HG02840 (cell line): ENCODE results near the gene PYDC1.
A peak's percentile ranks its signal among the peaks of the same experiment; 100 is the strongest.
"Not testable (repeated sequence)": the region's sequence is repeated elsewhere in the genome, so short reads cannot be mapped to it uniquely, and the experiment has no call there.

Experiments
- ATAC-seq: cut with Tn5 transposase; IDR thresholded peaks from one replicate; pipeline ENCODE4 v1.9.1; 2021; ENCODE audit warnings: mild to moderate bottlenecking, moderate library complexity, moderate number of reproducible peaks; ENCODE audit not compliant: unreplicated experiment, low FRiP score

The PYDC1 gene

DNA sequence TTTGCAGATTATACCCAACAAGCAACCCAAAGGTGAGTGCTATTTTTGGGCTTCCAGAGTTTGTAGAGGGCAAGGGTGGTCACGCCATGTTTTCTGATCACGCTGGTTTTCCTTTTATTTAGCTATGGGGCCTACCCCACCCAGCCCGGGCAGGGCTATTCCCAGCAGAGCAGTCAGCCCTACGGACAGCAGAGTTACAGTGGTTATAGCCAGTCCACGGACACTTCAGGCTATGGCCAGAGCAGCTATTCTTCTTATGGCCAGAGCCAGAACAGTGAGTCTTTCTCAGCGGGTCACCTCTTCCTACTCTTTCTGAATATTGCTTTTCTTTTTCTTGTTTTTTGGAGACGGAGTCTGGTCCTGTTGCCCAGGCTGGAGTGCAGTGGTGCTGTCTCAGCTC lies 34.5 kb downstream of the PYDC1 start:
- no peak for ATAC-seq

DNA sequence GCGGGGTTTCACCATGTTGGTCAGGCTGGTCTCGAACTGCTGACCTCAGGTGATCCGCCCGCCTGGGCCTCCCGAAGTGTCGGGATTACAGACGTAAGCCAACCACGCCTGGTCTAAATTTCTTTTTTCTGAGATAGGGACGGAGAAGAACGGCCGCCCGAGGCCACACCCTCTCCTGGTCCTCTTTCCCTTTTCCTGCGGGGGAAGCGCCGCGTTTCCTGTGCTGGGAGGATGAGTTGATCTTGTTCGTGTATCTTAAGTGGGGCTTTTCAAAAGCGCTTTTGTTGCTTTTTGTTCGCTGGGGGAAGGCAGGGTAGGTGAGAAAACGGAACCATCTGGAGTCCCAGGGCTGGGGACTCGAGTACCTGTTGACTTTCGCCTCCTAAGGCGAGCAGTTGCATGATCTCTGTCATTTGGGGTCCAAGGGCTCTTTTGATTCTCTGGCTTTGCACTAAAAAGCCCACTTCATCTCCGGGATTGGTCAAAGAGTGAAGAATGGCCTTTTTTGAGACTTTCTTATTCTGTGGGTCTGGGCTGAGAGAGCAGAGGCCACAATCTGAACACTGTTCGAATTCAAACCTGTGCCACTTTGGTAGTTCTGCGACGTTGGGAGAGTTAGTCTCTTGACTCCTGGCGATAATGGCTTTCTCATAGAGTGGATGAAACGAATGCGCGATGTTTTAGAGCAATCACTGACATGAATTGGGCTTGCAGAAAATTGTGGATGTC lies 35.7 kb downstream of the PYDC1 start:
- ATAC-seq, result no peak

DNA sequence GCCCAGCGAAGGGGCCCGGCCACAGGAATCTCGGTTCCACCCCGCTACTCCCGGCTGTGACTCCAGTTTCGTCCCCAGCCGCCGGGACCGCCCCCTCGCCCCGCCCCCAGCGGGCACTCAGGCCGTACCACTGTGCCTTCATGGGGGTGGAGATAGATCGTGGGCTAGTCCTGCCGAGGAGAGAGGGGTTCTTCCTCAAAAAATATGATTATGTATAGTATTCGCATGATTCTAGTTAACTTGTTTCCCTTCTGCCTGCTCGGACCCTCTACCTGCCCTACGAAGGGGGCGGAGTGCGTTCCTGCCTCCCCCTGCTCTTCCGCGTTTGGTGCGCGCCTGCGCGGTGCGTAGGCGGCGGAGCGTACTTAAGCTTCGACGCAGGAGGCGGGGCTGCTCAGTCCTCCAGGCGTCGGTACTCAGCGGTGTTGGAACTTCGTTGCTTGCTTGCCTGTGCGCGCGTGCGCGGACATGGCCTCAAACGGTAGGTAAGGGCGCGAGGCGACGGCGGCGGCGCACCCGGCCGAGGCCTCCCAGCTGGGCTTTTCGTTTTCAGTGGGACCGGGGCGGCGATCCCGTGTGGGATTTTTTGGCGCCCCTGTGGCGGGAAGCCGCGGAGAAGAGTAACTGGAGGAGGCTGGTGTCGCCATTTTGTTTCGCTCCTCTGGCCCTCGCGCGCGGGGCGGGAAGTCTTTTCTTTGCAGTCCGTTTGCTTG lies 37.0 kb downstream of the PYDC1 start, which contains the start of gene FUS:
Gene FUS (plus strand): TSS at position 393 of the 713 bp plus-strand sequence. CDS start 76 bp downstream, at position 469.
- ATAC-seq, result peak; percentile 75

DNA sequence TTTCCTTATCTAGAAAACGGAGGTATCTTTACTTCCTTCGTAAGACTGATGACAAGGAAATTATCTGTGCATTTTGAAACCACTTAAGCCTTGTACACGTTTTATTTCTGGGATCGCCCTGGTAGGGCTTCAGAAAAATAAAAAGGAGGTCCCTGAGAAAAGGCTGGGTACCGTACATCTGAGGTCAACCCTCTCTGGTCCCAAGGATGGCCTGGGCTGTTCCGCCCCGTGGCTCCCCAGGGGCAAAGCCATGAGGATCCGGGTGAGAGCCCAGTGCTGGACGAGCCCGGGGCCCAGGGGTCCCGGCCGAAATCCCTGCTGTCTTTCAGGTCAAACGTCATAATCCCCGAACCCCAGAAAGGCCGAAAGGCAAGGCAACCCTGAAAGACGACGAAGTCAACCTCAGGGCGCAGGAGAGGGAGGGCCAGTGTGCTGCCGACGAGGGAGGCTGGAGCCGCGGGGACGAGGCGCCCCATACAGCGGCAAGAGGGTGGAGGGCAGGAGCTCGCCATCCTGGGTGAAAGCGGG lies 37.7 kb downstream of the PYDC1 start:
- ATAC-seq, result no peak

DNA sequence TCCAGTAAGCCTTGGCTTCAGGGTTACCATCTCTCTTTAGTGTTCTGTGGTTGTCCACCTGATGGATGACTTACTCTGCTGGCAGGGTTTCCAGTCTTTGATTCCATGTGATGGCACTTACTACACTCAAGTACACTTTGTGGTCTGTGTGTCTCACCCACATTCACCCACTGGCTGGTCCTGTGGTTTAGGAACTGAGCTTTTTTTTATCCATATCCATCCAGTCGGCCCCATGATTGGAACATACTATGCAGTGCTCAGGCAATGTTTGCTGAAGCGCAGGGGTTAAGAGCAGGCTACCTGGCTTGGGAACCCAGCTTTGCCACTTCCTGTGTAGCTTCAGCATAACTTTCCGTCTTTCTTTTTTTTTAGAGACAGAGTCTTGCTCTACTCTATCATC lies 39.8 kb downstream of the PYDC1 start:
- ATAC-seq, result no peak

DNA sequence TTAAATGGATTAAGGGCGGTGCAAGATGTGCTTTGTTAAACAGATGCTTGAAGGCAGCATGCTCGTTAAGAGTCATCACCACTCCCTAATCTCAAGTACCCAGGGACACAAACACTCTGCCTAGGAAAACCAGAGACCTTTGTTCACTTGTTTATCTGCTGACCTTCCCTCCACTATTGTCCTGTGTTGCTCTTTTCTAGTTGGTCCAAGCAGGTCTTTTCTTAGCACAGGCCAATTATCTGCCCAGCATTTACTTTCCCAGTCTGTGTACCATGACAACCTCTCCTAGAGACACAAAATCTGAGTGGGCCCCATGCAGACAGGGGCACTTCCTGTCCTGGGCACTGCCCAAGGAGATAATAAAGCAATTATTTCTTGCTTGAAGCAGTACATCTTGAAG lies 46.9 kb downstream of the PYDC1 start:
- ATAC-seq, result not testable (repeated sequence)

DNA sequence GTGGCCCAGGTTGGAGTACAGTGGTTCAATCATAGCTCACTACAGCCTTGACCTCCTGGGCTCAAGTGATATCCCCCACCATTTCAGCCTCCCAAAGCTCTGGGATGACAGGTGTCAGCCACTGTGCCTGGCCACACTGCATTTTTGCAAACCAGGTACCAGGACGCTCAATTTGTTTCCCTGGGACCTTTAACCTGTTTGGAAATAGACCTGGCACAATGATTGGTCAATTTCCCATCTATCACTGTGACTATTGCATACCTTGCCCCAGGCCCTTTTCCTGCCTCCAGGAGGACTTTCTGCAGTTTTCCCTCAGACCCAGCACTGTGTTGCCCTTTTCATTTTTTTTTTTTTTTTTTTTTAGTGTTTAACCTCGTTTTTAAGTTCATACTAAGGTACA lies 48.1 kb downstream of the PYDC1 start:
- no peak for ATAC-seq

DNA sequence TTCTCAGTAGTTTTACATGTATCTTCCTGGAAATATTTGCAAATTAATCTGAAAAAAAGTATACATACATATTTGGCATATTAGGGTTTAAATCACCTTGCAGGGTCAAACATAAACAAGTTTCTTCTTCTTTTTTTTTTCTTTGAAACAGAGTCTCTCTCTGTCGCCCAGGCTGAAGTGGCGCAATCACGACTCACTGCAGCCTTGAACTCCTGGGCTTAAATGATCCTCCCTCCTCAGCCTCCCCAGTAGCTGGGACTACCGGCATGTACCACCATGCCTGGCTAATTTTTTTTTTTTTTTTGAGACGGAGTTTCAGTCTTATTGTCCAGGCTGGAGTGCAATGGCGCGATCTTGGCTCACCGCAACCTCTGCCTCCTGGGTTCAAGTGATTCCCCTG lies 49.6 kb downstream of the PYDC1 start:
- no peak for ATAC-seq
